ENCODE measurements around the gene IZUMO1R.

The IZUMO1R gene

GRCh38 chr11:94325681-94326080 is 21.3 kb downstream of the IZUMO1R start:
- no peak overlapping the region for H3K9ac ChIP-seq (ENCODE audit: low read depth, low read length)
- no peak overlapping the region for H3K27ac ChIP-seq (ENCODE audit: low read length)
- H3K4me3 ChIP-seq (ENCODE audit: low read depth in 1 of 2, low read length in 2 of 2): no peak overlapping the region
- no peaks in the 10 kb centered on the region for H3K36me3 ChIP-seq (ENCODE audit: insufficient read depth, low read length)
- TF ChIP-seq EZH2 (IDR thresholded peaks at IDR 0.05; ENCODE audit: borderline replicate concordance, low read depth, low read length, severe bottlenecking) (no peak), CTCF (IDR thresholded peaks at IDR 0.05; ENCODE audit: borderline replicate concordance, extremely low read depth, low read length, poor library complexity, severe bottlenecking) (peak; percentile 77)
- peak; percentile 59 for DNase-seq
- no peaks in the 10 kb centered on the region for H3K4me1 ChIP-seq (ENCODE audit: insufficient read depth, low read length)
- no peaks in the 10 kb centered on the region for H3K9me3 ChIP-seq (ENCODE audit: insufficient read depth, low read length, severe bottlenecking)
- H2AFZ ChIP-seq (ENCODE audit: low read depth, low read length): no peak overlapping the region
- H4K20me1 ChIP-seq (ENCODE audit: insufficient read depth, low read length): no peaks in the 10 kb centered on the region
- ATAC-seq (ENCODE audit: insufficient read depth, low read depth): peak; percentile 82
- no peaks in the 10 kb centered on the region for H3K27me3 ChIP-seq (ENCODE audit: insufficient read depth, low read length, poor library complexity)
- no peaks in the 10 kb centered on the region for H3K79me2 ChIP-seq (ENCODE audit: insufficient read depth, low read length)
- no peak overlapping the region for H3K4me2 ChIP-seq (ENCODE audit: insufficient read depth, low read length)

GRCh38 chr11:94326947-94327346 is 22.6 kb downstream of the IZUMO1R start:
- H3K36me3 ChIP-seq (ENCODE audit: insufficient read depth, low read length): no peaks in the 10 kb centered on the region
- H3K79me2 ChIP-seq (ENCODE audit: insufficient read depth, low read length): no peaks in the 10 kb centered on the region
- no peak overlapping the region for H3K9ac ChIP-seq (ENCODE audit: low read depth, low read length)
- DNase-seq (no peak), ATAC-seq (ENCODE audit: insufficient read depth, low read depth) (no peak)
- no peak overlapping the region for H3K27ac ChIP-seq (ENCODE audit: low read length)
- H4K20me1 ChIP-seq (ENCODE audit: insufficient read depth, low read length): no peaks in the 10 kb centered on the region
- no peaks in the 10 kb centered on the region for H3K27me3 ChIP-seq (ENCODE audit: insufficient read depth, low read length, poor library complexity)
- H3K4me3 ChIP-seq (ENCODE audit: low read depth in 1 of 2, low read length in 2 of 2): no peak overlapping the region
- no peak overlapping the region for H3K4me2 ChIP-seq (ENCODE audit: insufficient read depth, low read length)
- H3K4me1 ChIP-seq (ENCODE audit: insufficient read depth, low read length): no peaks in the 10 kb centered on the region
- no peak for TF ChIP-seq CTCF (IDR thresholded peaks at IDR 0.05; ENCODE audit: borderline replicate concordance, extremely low read depth, low read length, poor library complexity, severe bottlenecking)
- no peak overlapping the region for H2AFZ ChIP-seq (ENCODE audit: low read depth, low read length)
- no peaks in the 10 kb centered on the region for H3K9me3 ChIP-seq (ENCODE audit: insufficient read depth, low read length, severe bottlenecking)

DNA sequence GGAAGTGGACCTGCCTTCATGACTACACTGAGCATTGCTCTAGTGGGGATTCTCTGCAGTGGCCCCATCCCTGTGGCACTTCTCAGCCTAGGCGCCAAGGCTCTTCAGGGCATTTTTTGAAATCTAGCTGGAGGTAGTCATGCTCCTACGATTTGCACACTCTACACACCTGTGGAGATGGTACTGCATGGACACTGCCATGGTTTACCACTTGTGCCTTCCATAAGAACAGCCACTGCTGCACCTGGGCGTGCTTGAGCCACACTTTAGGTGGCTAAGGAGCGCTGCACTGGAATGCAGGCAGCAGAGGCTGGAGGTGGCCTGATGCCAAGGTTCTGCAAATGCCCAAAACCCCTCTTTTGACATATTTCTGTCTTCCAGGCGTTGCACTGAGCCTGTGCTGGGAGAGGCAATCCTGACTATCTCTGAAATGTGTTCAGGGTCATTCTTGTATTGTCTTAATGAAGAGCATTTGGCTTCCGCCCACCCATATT is 24.3 kb downstream of the IZUMO1R start:
- TF ChIP-seq EZH2 (IDR thresholded peaks at IDR 0.05; ENCODE audit: borderline replicate concordance, low read depth, low read length, severe bottlenecking) (no peak), CTCF (IDR thresholded peaks at IDR 0.05; ENCODE audit: borderline replicate concordance, extremely low read depth, low read length, poor library complexity, severe bottlenecking) (no peak)
- Histone ChIP-seq H3K9me3 (ENCODE audit: insufficient read depth, low read length, severe bottlenecking) (no peaks in the 10 kb centered on the region), H2AFZ (ENCODE audit: low read depth, low read length) (no peak overlapping the region), H3K4me2 (ENCODE audit: insufficient read depth, low read length) (no peak overlapping the region), H3K9ac (ENCODE audit: low read depth, low read length) (no peak overlapping the region), H3K79me2 (ENCODE audit: insufficient read depth, low read length) (no peaks in the 10 kb centered on the region), H3K4me3 (ENCODE audit: low read depth in 1 of 2, low read length in 2 of 2) (no peak overlapping the region), H3K27ac (ENCODE audit: low read length) (no peak overlapping the region), H3K4me1 (ENCODE audit: insufficient read depth, low read length) (no peaks in the 10 kb centered on the region), H3K36me3 (ENCODE audit: insufficient read depth, low read length) (no peaks in the 10 kb centered on the region), H3K27me3 (ENCODE audit: insufficient read depth, low read length, poor library complexity) (no peaks in the 10 kb centered on the region), H4K20me1 (ENCODE audit: insufficient read depth, low read length) (no peaks in the 10 kb centered on the region)
- DNase-seq (no peak), ATAC-seq (ENCODE audit: insufficient read depth, low read depth) (no peak)

DNA sequence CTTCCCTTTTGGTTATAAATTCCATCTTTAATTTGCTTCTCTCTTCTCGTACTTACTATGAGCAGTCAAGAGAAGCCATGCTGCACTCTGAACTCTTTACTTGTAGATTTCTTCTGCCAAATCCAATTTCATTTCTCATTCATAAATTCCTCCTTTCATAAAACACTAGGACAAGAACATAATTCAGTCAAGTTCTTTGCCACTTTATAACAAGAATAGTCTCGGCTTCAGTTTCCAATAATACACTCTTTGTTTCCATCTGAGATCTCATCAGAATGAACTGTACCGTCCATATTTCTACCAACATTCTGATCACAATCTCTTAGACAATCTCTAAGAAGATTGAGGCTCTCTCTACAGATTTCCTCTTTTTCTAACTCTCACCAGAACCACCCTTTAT is 25.1 kb downstream of the IZUMO1R start:
- TF ChIP-seq CTCF (IDR thresholded peaks at IDR 0.05; ENCODE audit: borderline replicate concordance, extremely low read depth, low read length, poor library complexity, severe bottlenecking) (no peak), EZH2 (IDR thresholded peaks at IDR 0.05; ENCODE audit: borderline replicate concordance, low read depth, low read length, severe bottlenecking) (no peak)
- Histone ChIP-seq H3K79me2 (ENCODE audit: insufficient read depth, low read length) (no peaks in the 10 kb centered on the region), H2AFZ (ENCODE audit: low read depth, low read length) (no peak overlapping the region), H3K36me3 (ENCODE audit: insufficient read depth, low read length) (no peaks in the 10 kb centered on the region), H3K4me1 (ENCODE audit: insufficient read depth, low read length) (no peaks in the 10 kb centered on the region), H3K4me3 (ENCODE audit: low read depth in 1 of 2, low read length in 2 of 2) (no peak overlapping the region), H3K27ac (ENCODE audit: low read length) (no peak overlapping the region), H3K27me3 (ENCODE audit: insufficient read depth, low read length, poor library complexity) (no peaks in the 10 kb centered on the region), H3K9me3 (ENCODE audit: insufficient read depth, low read length, severe bottlenecking) (no peaks in the 10 kb centered on the region), H3K4me2 (ENCODE audit: insufficient read depth, low read length) (no peak overlapping the region), H3K9ac (ENCODE audit: low read depth, low read length) (no peak overlapping the region), H4K20me1 (ENCODE audit: insufficient read depth, low read length) (no peaks in the 10 kb centered on the region)
- ATAC-seq (ENCODE audit: insufficient read depth, low read depth) (no peak), DNase-seq (no peak)

Measured in DND-41 (cell line).